GM13977 (cell line): Measurements from ENCODE around the gene LRRC32.
A peak's percentile ranks its signal among the peaks of the same experiment; 100 is the strongest.

ENCODE experiments used
- DNase-seq: peaks from one replicate; pipeline ENCODE4 v3.0.0; 2012; ENCODE audit warnings: low spot score
- in situ Hi-C: fragments of 300-500 bp; cut with MboI; formaldehyde crosslinking; loops from one replicate; pipeline ENCODE4 v1.12.0; 2022; ENCODE audit warnings: low sequenced_read_pairs, low pct_unique_long_range_greater_than_20kb, mixed read lengths, inconsistent platforms; ENCODE audit not compliant: unreplicated experiment
- TF ChIP-seq, protein P1 (sequence below): IDR thresholded peaks from 2 replicates; pipeline ENCODE4 v1.5.1; 2012; ENCODE audit warnings: mild to moderate bottlenecking, control low read depth; ENCODE audit not compliant: insufficient read depth; ENCODE audit errors: extremely low read depth, missing control alignments

LRRC32 gene

DNA sequence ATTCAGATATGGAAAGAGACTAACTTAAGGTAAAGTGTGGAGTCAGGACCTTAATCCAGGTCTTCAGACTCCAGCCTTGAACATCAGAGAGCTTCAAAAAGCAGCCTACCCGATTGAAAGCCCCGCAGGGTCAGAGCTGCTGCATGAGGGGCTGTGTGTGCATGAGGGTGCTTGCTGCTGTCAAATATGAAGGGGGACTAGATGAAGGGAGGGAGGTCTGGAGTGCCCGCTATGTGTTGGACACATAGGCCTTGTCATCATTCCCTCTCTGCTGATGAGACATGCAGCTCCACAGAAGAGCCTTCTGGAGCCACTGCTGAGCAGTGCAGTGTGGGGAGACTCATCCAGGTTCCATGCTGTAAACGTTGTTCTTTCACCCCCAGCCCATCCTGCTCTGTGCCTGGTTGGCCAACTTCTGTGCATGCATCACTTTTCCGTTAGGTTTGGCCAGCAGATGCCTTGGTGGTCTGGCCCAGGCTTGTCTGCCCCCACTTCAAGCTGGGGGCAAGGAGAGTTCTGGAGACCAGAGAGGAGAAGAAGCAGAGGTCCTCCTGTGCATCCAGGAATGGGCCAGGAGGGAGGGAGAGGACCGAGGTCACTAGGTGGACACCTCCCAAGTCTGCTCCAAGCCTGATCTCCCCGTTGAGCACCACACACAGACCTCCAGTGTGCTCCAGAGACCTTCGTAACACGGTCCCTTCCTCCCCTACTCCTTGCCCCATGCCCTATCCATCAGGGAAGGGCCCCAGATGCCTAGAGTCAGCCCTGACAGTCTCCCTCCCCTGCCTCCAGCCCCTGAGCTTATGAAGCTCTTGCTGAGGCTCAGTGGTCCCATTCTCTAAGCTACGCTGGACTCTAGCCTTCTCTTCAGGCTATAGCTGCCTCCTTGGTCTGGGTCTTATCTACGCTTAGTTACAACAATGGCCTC, 32.0 kb downstream of the LRRC32 start:
- no peak for DNase-seq
- in situ Hi-C loops: no loop called here
- TF ChIP-seq, protein P1, sequence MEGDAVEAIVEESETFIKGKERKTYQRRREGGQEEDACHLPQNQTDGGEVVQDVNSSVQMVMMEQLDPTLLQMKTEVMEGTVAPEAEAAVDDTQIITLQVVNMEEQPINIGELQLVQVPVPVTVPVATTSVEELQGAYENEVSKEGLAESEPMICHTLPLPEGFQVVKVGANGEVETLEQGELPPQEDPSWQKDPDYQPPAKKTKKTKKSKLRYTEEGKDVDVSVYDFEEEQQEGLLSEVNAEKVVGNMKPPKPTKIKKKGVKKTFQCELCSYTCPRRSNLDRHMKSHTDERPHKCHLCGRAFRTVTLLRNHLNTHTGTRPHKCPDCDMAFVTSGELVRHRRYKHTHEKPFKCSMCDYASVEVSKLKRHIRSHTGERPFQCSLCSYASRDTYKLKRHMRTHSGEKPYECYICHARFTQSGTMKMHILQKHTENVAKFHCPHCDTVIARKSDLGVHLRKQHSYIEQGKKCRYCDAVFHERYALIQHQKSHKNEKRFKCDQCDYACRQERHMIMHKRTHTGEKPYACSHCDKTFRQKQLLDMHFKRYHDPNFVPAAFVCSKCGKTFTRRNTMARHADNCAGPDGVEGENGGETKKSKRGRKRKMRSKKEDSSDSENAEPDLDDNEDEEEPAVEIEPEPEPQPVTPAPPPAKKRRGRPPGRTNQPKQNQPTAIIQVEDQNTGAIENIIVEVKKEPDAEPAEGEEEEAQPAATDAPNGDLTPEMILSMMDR: no peak

DNA sequence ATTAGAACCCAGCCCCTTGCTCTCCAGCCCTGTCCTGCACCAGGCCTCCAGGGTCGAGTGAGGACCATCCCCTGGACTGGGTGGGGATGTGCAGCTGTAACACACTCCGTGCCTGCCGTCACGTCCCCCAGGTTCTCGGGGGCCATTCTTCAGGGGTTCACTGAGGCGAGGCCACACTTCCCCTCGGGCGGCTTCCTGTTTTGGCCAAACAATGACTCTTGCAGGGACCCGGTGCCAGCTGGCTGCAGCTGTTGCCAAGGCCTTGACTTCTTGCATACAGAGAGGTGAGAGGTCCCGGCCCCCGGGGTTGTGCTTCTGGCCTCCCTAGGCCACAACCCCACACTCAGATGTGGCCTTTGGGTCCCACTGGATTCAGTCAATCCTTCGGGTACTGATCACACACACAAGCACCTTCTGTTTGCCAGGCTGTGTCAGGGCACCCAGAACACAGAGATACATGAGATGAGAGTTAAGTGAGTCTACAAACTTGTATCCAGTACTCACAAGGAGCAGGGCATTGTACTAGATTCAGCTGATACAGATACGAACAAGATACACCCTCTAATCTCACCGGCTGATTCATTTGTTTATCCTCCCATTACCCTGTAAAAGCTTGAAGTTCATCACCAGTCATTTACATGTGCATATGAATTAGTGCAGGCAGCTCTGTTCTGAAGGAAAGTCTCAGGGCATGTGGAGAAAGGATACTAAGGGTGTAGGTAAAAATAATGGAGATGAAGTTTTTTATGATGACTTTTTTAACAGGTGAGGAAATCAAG, 32.9 kb downstream of the LRRC32 start:
- in situ Hi-C loops: no loop called here
- TF ChIP-seq, protein P1: no peak
- peak; percentile 54 for DNase-seq

- TF ChIP-seq, protein P1: no peak
- no peak for DNase-seq
- in situ Hi-C loops: no loop called here
Observed at GRCh38 chr11:76636826-76637460, 33.6 kb downstream of the LRRC32 start.

DNA sequence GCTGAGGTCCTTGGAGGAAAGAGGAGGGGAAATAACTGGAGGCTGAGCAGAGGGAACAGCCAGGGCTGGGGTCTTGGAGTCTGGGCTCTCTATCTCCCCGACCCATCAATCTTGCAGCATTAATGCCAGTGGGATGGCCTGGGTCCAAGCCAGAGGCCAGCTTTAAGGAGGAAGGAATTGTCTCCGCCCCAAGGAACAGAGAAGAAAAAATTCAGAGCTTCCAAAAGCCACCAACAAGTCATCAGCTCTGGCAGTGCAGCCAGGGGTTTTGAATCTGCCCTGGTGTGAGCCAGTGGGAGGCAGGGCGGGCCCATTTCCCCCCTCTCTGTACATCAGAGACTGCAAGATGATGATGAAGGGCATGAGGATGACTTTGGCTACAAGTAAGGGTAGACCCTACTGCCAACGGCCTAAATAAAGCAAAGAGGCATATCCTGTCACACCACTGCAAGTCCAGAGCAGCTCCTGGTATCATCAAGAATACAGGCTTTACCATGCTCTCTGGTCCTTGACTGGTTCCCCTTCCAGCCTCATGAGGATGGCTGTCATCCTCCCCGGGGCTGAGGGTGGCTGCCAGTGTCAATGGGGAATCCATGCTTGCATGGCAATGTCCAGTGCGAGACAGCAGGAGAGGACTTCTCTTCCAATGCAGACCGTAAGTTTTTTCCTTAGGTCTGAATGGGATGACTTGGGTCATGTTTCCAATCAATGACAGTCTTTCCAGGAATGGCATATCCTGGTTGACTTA, 34.4 kb downstream of the LRRC32 start:
- in situ Hi-C loops: no loop called here
- TF ChIP-seq, protein P1: no peak
- no peak for DNase-seq

DNA sequence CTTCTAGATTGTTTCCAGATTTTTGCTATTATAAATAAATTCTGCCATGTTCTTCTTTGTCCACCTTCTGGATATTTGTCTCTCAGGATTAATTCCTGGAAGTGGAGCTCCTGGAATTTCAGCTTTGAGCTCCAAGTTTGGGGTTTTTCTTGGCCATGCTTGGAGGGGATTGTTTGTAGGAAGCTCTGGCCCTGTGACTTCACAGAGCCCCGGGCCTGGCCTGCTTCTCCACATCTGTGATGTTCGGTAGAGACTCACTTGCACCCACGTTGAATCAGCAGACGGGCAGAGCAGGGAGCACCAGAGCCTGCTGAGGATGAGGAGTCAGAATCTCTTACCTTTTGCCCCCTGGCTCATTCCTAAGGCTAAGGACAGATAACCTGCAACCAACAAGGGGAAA, 35.7 kb downstream of the LRRC32 start:
- in situ Hi-C loops: no loop called here

More for the DNA sequence above, 35.7 kb downstream of the LRRC32 start:
- no peak for DNase-seq
- TF ChIP-seq, protein P1: no peak
